Fibroblast of skin of abdomen (primary cell): ENCODE data around the gene EDC4.

Source experiments
- DNase-seq: peaks from one replicate; pipeline ENCODE4 v3.0.0-alpha.2; 2013

EDC4 gene

GRCh38 chr16:67878232-67878631 is 5.4 kb downstream of the EDC4 start:
- DNase-seq: no peak

- DNase-seq: no peak
Observed at GRCh38 chr16:67878846-67879245, 6.0 kb downstream of the EDC4 start.

GRCh38 chr16:67879462-67879861 is 6.6 kb downstream of the EDC4 start:
- DNase-seq: no peak

- DNase-seq: no peak
Observed at GRCh38 chr16:67879936-67880335, 7.1 kb downstream of the EDC4 start.

- DNase-seq: no peak
Observed at GRCh38 chr16:67880584-67880983, 7.7 kb downstream of the EDC4 start.

- DNase-seq: no peak
Observed at GRCh38 chr16:67881621-67882161, 8.8 kb downstream of the EDC4 start.

GRCh38 chr16:67882374-67883145 is 9.7 kb downstream of the EDC4 start:
- DNase-seq: no peak

- no peak for DNase-seq
Observed at GRCh38 chr16:67883146-67883871, 10.5 kb downstream of the EDC4 start.

GRCh38 chr16:67883872-67884261 is 11.0 kb downstream of the EDC4 start:
- no peak for DNase-seq

- DNase-seq: peak; percentile 90
Observed at GRCh38 chr16:67884684-67885083, 11.8 kb downstream of the EDC4 start, which contains the start of gene NRN1L. TSS of gene NRN1L (plus strand) at chr16:67884885. CDS start at chr16:67884904, 19 bp downstream.

- DNase-seq: no peak
Observed at GRCh38 chr16:67885545-67885944, 12.7 kb downstream of the EDC4 start.

- DNase-seq: no peak
Observed at GRCh38 chr16:67885976-67886375, 13.1 kb downstream of the EDC4 start.

- no peak for DNase-seq
Observed at GRCh38 chr16:67886387-67886786, 13.5 kb downstream of the EDC4 start.

- DNase-seq: no peak
Observed at GRCh38 chr16:67888331-67888730, 15.5 kb downstream of the EDC4 start.

- DNase-seq: no peak
Observed at GRCh38 chr16:67892375-67892774, 19.5 kb downstream of the EDC4 start.

GRCh38 chr16:67892899-67893742 is 20.3 kb downstream of the EDC4 start, which contains the start of gene PSKH1:
TSS of gene PSKH1 (plus strand) at chr16:67893254. CDS start at chr16:67908750, 15,496 bp downstream.
- peak; percentile 96 for DNase-seq

- no peak for DNase-seq
Observed at GRCh38 chr16:67893743-67894399, 21.0 kb downstream of the EDC4 start.

GRCh38 chr16:67897231-67897630 is 24.4 kb downstream of the EDC4 start:
- no peak for DNase-seq

- DNase-seq: no peak
Observed at GRCh38 chr16:67901734-67902133, 28.9 kb downstream of the EDC4 start.

- DNase-seq: no peak
Observed at GRCh38 chr16:67902831-67903230, 30.0 kb downstream of the EDC4 start.

- DNase-seq: no peak
Observed at GRCh38 chr16:67907397-67908180, 34.7 kb downstream of the EDC4 start.
